Ishikawa (cell line): ENCODE measurements around the gene CNTNAP2.

ENCODE experiments used
- CEBPB ChIP-seq: IDR thresholded peaks from 2 replicates; pipeline ENCODE4 v1.6.1; 2012
- CREB1 ChIP-seq: IDR thresholded peaks from 2 replicates; pipeline ENCODE4 v1.6.1; 2012; ENCODE audit warnings: low read depth
- EGR1 ChIP-seq: IDR thresholded peaks from 2 replicates; pipeline ENCODE4 v1.6.1; 2012
- EP300 ChIP-seq: IDR thresholded peaks from 2 replicates; pipeline ENCODE4 v1.6.1; 2012; ENCODE audit warnings: borderline replicate concordance
- FOXM1 ChIP-seq: IDR thresholded peaks from 2 replicates; pipeline ENCODE4 v1.6.1; 2012; ENCODE audit warnings: low read depth, borderline replicate concordance
- NFIC ChIP-seq: IDR thresholded peaks from 2 replicates; pipeline ENCODE4 v1.6.1; 2012
- RAD21 ChIP-seq: IDR thresholded peaks from 2 replicates; pipeline ENCODE4 v1.6.1; 2012; ENCODE audit warnings: low read depth
- TAF1 ChIP-seq: IDR thresholded peaks from 2 replicates; pipeline ENCODE4 v1.6.1; 2012; ENCODE audit warnings: low read depth, mild to moderate bottlenecking
- TCF12 ChIP-seq: IDR thresholded peaks from 2 replicates; pipeline ENCODE4 v1.6.1; 2012; ENCODE audit warnings: low read depth
- TEAD4 ChIP-seq: IDR thresholded peaks from 2 replicates; pipeline ENCODE4 v1.6.1; 2012
- YY1 ChIP-seq: IDR thresholded peaks from 2 replicates; pipeline ENCODE4 v1.6.1; 2012; ENCODE audit warnings: low read depth
- ZBTB7A ChIP-seq: IDR thresholded peaks from 2 replicates; pipeline ENCODE4 v1.6.1; 2012; ENCODE audit warnings: low read depth
- TF ChIP-seq, protein P1 (sequence below): IDR thresholded peaks from 2 replicates; pipeline ENCODE4 v1.6.1; 2012
- TF ChIP-seq, protein P2 (sequence below): IDR thresholded peaks from 2 replicates; pipeline ENCODE4 v1.6.1; 2012; ENCODE audit warnings: low read depth, mild to moderate bottlenecking
- TF ChIP-seq, protein P3 (sequence below): IDR thresholded peaks from 2 replicates; pipeline ENCODE4 v1.6.1; 2012

Gene CNTNAP2

DNA sequence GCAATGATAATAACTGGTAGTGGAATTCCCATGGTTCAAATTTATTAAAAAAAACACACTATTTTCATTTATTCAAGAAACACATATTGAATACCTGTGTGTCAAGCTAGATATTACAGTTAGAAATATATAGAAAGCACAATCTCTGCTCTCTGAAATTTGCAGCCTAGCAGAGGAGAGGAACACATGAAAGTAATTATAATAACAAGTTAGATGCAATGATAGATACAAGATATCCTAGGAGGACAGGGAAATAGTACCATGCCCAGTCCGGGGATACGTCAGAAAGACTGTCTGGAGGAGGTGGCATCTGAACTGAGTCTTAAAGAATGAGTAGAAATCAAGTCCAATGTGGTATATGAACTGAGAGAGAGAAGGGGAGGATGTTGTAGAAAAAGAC, 1988.3 kb downstream of the CNTNAP2 start:
- TF ChIP-seq TAF1 = no peak
- TF ChIP-seq, protein P1, sequence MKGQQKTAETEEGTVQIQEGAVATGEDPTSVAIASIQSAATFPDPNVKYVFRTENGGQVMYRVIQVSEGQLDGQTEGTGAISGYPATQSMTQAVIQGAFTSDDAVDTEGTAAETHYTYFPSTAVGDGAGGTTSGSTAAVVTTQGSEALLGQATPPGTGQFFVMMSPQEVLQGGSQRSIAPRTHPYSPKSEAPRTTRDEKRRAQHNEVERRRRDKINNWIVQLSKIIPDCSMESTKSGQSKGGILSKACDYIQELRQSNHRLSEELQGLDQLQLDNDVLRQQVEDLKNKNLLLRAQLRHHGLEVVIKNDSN = no peak
- TF ChIP-seq NFIC = no peak
- no peak for TF ChIP-seq TEAD4
- no peak for TF ChIP-seq ZBTB7A
- no peak for TF ChIP-seq YY1
- no peak for TF ChIP-seq EGR1
- TF ChIP-seq, protein P2, sequence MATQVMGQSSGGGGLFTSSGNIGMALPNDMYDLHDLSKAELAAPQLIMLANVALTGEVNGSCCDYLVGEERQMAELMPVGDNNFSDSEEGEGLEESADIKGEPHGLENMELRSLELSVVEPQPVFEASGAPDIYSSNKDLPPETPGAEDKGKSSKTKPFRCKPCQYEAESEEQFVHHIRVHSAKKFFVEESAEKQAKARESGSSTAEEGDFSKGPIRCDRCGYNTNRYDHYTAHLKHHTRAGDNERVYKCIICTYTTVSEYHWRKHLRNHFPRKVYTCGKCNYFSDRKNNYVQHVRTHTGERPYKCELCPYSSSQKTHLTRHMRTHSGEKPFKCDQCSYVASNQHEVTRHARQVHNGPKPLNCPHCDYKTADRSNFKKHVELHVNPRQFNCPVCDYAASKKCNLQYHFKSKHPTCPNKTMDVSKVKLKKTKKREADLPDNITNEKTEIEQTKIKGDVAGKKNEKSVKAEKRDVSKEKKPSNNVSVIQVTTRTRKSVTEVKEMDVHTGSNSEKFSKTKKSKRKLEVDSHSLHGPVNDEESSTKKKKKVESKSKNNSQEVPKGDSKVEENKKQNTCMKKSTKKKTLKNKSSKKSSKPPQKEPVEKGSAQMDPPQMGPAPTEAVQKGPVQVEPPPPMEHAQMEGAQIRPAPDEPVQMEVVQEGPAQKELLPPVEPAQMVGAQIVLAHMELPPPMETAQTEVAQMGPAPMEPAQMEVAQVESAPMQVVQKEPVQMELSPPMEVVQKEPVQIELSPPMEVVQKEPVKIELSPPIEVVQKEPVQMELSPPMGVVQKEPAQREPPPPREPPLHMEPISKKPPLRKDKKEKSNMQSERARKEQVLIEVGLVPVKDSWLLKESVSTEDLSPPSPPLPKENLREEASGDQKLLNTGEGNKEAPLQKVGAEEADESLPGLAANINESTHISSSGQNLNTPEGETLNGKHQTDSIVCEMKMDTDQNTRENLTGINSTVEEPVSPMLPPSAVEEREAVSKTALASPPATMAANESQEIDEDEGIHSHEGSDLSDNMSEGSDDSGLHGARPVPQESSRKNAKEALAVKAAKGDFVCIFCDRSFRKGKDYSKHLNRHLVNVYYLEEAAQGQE = no peak
- no peak for TF ChIP-seq RAD21
- no peak for TF ChIP-seq CREB1
- TF ChIP-seq TCF12 = no peak
- TF ChIP-seq, protein P3, sequence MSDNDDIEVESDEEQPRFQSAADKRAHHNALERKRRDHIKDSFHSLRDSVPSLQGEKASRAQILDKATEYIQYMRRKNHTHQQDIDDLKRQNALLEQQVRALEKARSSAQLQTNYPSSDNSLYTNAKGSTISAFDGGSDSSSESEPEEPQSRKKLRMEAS = no peak
- TF ChIP-seq CEBPB = no peak
- TF ChIP-seq EP300 = no peak

DNA sequence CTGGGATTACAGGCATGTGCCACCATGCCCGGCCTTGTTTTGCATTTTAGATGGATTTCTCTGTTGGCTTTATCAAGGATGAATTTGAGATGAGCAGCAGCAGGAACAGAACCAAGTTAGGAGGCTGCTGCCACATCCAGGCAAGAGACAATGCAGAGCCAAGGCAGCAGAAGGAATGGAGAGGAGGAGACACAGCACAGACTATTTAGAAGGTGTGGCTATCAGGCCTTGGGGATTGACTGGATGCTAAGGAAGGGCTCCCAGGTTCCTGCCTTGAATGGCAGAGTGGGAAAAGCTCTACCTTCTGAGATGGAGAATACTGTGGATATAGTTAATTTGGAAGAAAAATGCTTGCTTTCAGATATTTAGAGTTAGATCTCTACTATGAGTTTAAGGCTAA, 1989.3 kb downstream of the CNTNAP2 start:
- TF ChIP-seq TEAD4 = no peak
- no peak for TF ChIP-seq CEBPB
- TF ChIP-seq FOXM1 = no peak
- no peak for TF ChIP-seq RAD21
- no peak for TF ChIP-seq EP300
- TF ChIP-seq, protein P2 = no peak
- TF ChIP-seq CREB1 = no peak
- TF ChIP-seq, protein P1 = no peak
- TF ChIP-seq YY1 = no peak
- no peak for TF ChIP-seq TAF1
- no peak for TF ChIP-seq TCF12
- TF ChIP-seq, protein P3 = no peak
- no peak for TF ChIP-seq EGR1
- TF ChIP-seq NFIC = no peak
- no peak for TF ChIP-seq ZBTB7A

DNA sequence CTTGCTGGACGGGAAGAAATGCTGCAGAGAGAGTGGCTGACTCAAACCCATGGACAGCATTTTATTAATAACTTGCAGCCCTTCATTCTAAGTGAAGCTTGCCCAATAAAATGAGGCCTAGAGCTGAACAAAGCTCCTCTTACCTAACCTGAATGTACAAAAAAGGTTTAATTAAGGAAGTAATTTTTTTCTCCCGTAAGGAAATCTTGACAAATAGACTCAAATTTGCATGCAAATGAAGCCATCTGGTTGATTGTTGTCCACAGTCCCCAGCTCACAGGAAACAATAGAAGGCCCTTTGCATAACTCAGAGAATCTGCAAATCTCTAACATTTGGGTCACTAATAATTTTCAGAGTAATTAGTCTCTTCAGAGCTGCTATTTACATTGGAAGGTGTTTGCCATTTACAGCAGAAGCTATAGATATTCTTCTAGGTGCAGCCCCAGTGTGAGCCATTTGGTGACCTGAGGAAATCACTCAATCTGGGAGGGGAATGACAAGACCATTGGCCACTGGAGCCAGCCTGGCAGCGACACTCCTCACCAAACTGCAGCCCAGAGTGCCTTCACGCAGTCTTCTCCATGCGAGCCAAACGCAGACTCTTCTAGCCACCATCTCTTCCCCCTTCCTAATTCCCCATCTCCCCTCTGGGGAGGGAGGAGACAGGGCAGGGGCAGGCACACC, 1991.0 kb downstream of the CNTNAP2 start:
- TF ChIP-seq YY1 (no peak), TCF12 (no peak)

DNA sequence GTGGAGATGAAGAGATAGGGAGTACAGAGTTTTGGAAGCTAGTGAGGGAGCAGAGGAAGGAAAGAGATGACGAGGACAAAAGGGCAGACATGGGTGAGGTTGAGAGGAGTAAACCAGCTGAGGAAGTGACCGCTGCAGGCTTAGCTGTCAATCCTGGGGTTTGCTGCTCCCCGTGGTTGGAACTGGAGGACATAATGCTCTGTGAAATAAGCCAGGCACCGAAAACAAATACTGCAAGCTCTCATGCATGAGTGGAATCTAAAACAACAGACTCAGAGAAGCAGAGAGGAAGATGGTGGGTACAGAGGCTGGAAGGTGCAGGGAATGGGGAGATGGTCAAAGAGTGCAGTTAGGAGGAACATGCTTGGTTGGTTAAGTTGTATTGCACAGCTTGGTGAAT, 1991.8 kb downstream of the CNTNAP2 start:
- TF ChIP-seq RAD21 = no peak
- TF ChIP-seq, protein P2 = no peak
- no peak for TF ChIP-seq EGR1
- TF ChIP-seq, protein P1 = no peak
- no peak for TF ChIP-seq CEBPB
- no peak for TF ChIP-seq TAF1
- no peak for TF ChIP-seq FOXM1
- TF ChIP-seq, protein P3 = no peak
- no peak for TF ChIP-seq NFIC
- no peak for TF ChIP-seq YY1
- no peak for TF ChIP-seq CREB1
- no peak for TF ChIP-seq ZBTB7A
- no peak for TF ChIP-seq EP300
- no peak for TF ChIP-seq TEAD4
- TF ChIP-seq TCF12 = no peak
